GM23248 (cell line): ENCODE data around the gene GPD1L. TPM values are rescaled to one million over a fixed set of nuclear protein-coding genes. Genes with fewer than 3 reads are reported as not detected.

Experiments used
- DNase-seq: peaks from one replicate; pipeline ENCODE4 v3.0.0-alpha.2; 2015
- H2AFZ ChIP-seq: fragments of 200-600 bp; sonication (generic); 2 replicates; pipeline ENCODE4 v1.6.1; 2016; ENCODE audit warnings: antibody characterized with exemption
- H3F3A ChIP-seq: fragments of 200-600 bp; sonication (generic); 2 replicates; pipeline ENCODE4 v1.6.1; 2016; ENCODE audit warnings: mild to moderate bottlenecking, antibody characterized with exemption, mixed run types; ENCODE audit not compliant: insufficient read depth
- H3K27ac ChIP-seq: fragments of 200-600 bp; sonication (generic); 2 replicates; pipeline ENCODE4 v1.5.1; 2016; ENCODE audit warnings: mild to moderate bottlenecking
- H3K27me3 ChIP-seq: fragments of 200-600 bp; sonication (generic); replicated peaks from 2 replicates; pipeline ENCODE4 v1.6.1; 2016; ENCODE audit warnings: mild to moderate bottlenecking; ENCODE audit not compliant: insufficient read depth
- H3K36me3 ChIP-seq: fragments of 200-600 bp; sonication (generic); 2 replicates; pipeline ENCODE4 v1.6.1; 2016; ENCODE audit warnings: low read depth, mild to moderate bottlenecking
- H3K4me1 ChIP-seq: fragments of 200-600 bp; sonication (generic); 2 replicates; pipeline ENCODE4 v1.6.1; 2016; ENCODE audit warnings: mild to moderate bottlenecking; ENCODE audit not compliant: insufficient read depth
- H3K4me2 ChIP-seq: fragments of 200-600 bp; sonication (generic); one replicate; pipeline ENCODE4 v1.6.1; 2016; ENCODE audit warnings: mild to moderate bottlenecking; ENCODE audit not compliant: unreplicated experiment
- H3K4me3 ChIP-seq: fragments of 200-600 bp; sonication (generic); 2 replicates; pipeline ENCODE4 v1.5.1; 2016; ENCODE audit warnings: mild to moderate bottlenecking
- H3K79me2 ChIP-seq: fragments of 200-600 bp; sonication (generic); 2 replicates; pipeline ENCODE4 v1.6.1; 2016; ENCODE audit warnings: mild to moderate bottlenecking; ENCODE audit not compliant: insufficient read depth
- H3K9ac ChIP-seq: fragments of 200-600 bp; sonication (generic); 2 replicates; pipeline ENCODE4 v1.6.1; 2016; ENCODE audit warnings: mild to moderate bottlenecking
- H3K9me2 ChIP-seq: fragments of 200-600 bp; sonication (generic); 2 replicates; pipeline ENCODE4 v1.6.1; 2016; ENCODE audit warnings: mixed run types, mild to moderate bottlenecking, moderate library complexity; ENCODE audit not compliant: insufficient read depth
- H3K9me3 ChIP-seq: fragments of 200-600 bp; sonication (generic); one replicate; pipeline ENCODE4 v1.6.1; 2017; ENCODE audit warnings: low read depth
- H4K20me1 ChIP-seq: fragments of 200-600 bp; sonication (generic); 2 replicates; pipeline ENCODE4 v1.6.0; 2016; ENCODE audit not compliant: insufficient read depth
- EZH2 ChIP-seq: fragments of 200-600 bp; sonication (generic); IDR thresholded peaks from 2 replicates; pipeline ENCODE4 v1.6.1; 2018; ENCODE audit warnings: antibody characterized with exemption, mild to moderate bottlenecking; ENCODE audit not compliant: insufficient read depth, poor library complexity, severe bottlenecking
- EZH2phosphoT487 ChIP-seq: fragments of 200-600 bp; sonication (generic); IDR thresholded peaks from 2 replicates; pipeline ENCODE4 v1.6.1; 2018; ENCODE audit warnings: antibody characterized with exemption, moderate library complexity, mild to moderate bottlenecking, low read depth; ENCODE audit not compliant: insufficient read depth
- WGBS, 2 experiments: methylation state at CpG; one replicate each; pipeline ENCODE4 v1.1.6; 2015 to 2017; ENCODE audit warnings: low lambda C conversion rate in 2 of 2, low coverage in 1 of 2; ENCODE audit errors: missing lambda C conversion rate in 2 of 2; 5-methylcytosine and 5-hydroxymethylcytosine counted together
- in situ Hi-C: fragments of 300-500 bp; cut with MboI; formaldehyde crosslinking; loops from 2 replicates; pipeline ENCODE4 v1.15.0; 2020
- polyA plus RNA-seq: library from polyadenylated mRNA; unstranded; fragments of >200 nt; fragmentation: Nextera tagmentation; extraction: Ambion mirVana; gene quantifications from 2 replicates; pipeline ENCODE4 v1.2.1, GENCODE V29; 2016
- total RNA-seq: library from RNA; depleted of rRNA; stranded (reverse); fragments of >200 nt; shearing (Covaris generic); gene quantifications from 2 replicates; pipeline ENCODE4 v1.2.3, GENCODE V29; 2014

The GPD1L gene
- total and polyA plus RNA-seq, 2 experiments from 2014 or later = 2.4 to 3.5 TPM

DNA sequence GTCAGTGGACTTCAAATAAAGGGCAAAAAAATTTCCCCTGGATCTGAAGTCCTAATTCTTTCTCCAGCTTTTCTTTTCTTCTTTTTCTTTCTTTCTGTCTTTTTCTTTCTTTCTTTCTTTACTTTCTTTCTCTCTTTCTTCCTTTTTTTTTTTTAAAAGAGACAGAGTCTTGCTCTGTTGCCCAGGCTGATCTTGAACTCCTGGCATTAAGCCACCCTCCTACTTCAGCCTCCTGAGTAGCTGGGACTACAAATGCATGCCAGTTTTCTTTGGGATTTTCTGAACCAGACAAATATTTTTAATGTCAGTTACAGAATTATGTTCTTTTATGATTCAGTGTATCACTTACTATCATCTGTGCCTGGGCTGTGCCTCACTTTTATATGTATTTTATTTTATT, 86.7 kb downstream of the GPD1L start:
- H3K27ac ChIP-seq = no peak overlapping the region
- no peaks in the 10 kb centered on the region for H3K79me2 ChIP-seq
- no peak for DNase-seq
- H3K9ac ChIP-seq = no peak overlapping the region
- no peak overlapping the region for H3K4me2 ChIP-seq
- no peak overlapping the region for H2AFZ ChIP-seq
- no peaks in the 10 kb centered on the region for H3K36me3 ChIP-seq
- no peaks in the 10 kb centered on the region for H3K9me3 ChIP-seq
- in situ Hi-C loops = no loop called here
- no peaks in the 10 kb centered on the region for H3F3A ChIP-seq
- no peaks in the 10 kb centered on the region for H4K20me1 ChIP-seq
- H3K27me3 ChIP-seq = peaks cover 49% of the 10 kb centered on the region
- H3K4me1 ChIP-seq = no peaks in the 10 kb centered on the region
- H3K4me3 ChIP-seq = no peak overlapping the region
- no peak for TF ChIP-seq EZH2phosphoT487
- TF ChIP-seq EZH2 = no peak
- H3K9me2 ChIP-seq = no peaks in the 10 kb centered on the region

DNA sequence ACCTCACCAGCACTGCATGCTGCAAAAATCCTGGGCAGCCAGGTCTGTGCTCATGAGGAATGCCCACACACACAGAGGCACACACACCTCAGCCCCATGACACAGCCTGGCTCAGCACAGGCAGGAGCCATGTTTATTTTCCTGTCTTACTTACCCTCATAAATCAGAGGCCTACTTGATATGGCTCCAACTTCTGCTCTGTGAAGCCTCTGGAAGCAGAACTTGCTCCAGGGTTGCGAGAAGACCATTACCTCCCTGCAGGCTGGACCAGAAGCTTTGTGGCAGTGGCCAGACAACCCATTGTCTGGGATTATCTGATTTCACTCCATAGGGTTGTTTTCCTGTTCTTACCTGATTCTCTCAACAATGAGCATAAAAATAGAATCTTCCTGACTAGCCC, 88.2 kb downstream of the GPD1L start:
- DNase-seq = no peak
- no peak overlapping the region for H3K27ac ChIP-seq
- 75 to 92% methylated on average over 1 of the region's 1 CpG for WGBS, 2 experiments

DNA sequence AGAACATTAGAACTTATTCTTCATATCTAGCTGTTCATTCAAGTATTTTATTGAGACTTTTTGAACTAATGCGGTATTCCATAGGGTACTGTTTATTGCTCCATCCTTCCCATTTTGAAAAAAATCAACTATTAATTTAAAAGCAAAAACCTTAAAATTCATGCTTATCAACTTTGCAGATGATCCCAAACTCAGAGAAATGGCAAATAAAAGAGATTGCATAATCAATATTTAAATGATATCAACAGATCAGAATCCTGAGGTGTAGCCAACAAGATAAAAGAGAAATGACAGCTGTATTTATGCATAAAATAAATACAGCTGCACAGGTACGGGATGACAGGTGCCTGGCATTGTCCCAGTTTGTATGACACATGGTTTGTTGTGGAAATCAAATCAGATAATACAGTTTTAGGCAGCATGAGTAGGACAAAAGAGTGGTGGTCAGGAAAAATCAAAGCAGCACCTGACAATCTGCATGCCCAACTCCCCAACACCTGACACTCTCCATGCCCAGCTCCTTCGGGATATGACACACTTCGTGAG, 89.6 kb downstream of the GPD1L start:
- Histone ChIP-seq H3K4me2 (no peak overlapping the region), H3K4me3 (no peak overlapping the region), H3K27me3 (peaks cover 33% of the 10 kb centered on the region), H2AFZ (no peak overlapping the region), H3K4me1 (no peaks in the 10 kb centered on the region), H3F3A (no peaks in the 10 kb centered on the region), H3K9me2 (no peaks in the 10 kb centered on the region), H3K9me3 (no peaks in the 10 kb centered on the region), H3K27ac (no peak overlapping the region), H3K79me2 (no peaks in the 10 kb centered on the region), H4K20me1 (no peaks in the 10 kb centered on the region), H3K9ac (no peak overlapping the region), H3K36me3 (no peaks in the 10 kb centered on the region)
- no peak for DNase-seq
- in situ Hi-C loops = no loop called here
- TF ChIP-seq EZH2phosphoT487 (no peak), EZH2 (no peak)
- 42 to 52% methylated on average over 4 of the region's 4 CpGs for WGBS, 2 experiments

More for the DNA sequence above, 88.2 kb downstream of the GPD1L start:
- Histone ChIP-seq H3K27me3 (peaks cover 42% of the 10 kb centered on the region), H4K20me1 (no peaks in the 10 kb centered on the region), H3K4me3 (no peak overlapping the region), H3K4me1 (no peaks in the 10 kb centered on the region), H3K4me2 (no peak overlapping the region), H3K9ac (no peak overlapping the region), H3F3A (no peaks in the 10 kb centered on the region), H2AFZ (no peak overlapping the region), H3K9me2 (no peaks in the 10 kb centered on the region), H3K79me2 (no peaks in the 10 kb centered on the region), H3K9me3 (no peaks in the 10 kb centered on the region), H3K36me3 (no peaks in the 10 kb centered on the region)
- no peak for TF ChIP-seq EZH2
- TF ChIP-seq EZH2phosphoT487 = no peak
- in situ Hi-C loops = no loop called here

DNA sequence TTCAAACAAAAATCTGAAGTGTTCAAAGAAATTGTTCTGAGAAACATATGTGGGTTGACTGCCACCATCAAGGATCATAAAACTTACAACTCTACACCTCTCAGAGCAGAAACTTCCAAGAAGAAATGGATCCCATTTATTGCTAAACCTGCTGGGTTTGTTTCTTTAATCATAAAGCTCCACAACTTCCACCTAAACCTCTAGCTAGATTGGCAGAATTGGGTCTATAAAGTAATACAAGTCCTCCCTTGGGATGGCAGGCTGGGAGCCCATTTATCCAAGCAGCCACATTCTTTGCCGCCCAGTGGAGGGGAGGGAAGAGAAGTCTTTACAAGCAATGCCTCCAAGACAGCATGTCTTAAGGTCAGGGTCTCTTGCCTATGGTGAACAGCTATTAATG, 91.6 kb downstream of the GPD1L start:
- no peaks in the 10 kb centered on the region for H4K20me1 ChIP-seq
- H3K79me2 ChIP-seq = no peaks in the 10 kb centered on the region
- in situ Hi-C loops = no loop called here
- TF ChIP-seq EZH2 (no peak), EZH2phosphoT487 (no peak)
- 78 to 79% methylated on average over 1 of the region's 1 CpG for WGBS, 2 experiments
- H3K9me2 ChIP-seq = no peaks in the 10 kb centered on the region
- H3K4me1 ChIP-seq = no peaks in the 10 kb centered on the region
- no peak overlapping the region for H2AFZ ChIP-seq
- H3K4me3 ChIP-seq = no peak overlapping the region
- no peaks in the 10 kb centered on the region for H3K36me3 ChIP-seq
- no peak overlapping the region for H3K9ac ChIP-seq
- no peak overlapping the region for H3K27ac ChIP-seq
- H3K27me3 ChIP-seq = peaks cover 37% of the 10 kb centered on the region
- DNase-seq = no peak
- H3K4me2 ChIP-seq = no peak overlapping the region
- no peaks in the 10 kb centered on the region for H3F3A ChIP-seq
- no peaks in the 10 kb centered on the region for H3K9me3 ChIP-seq

DNA sequence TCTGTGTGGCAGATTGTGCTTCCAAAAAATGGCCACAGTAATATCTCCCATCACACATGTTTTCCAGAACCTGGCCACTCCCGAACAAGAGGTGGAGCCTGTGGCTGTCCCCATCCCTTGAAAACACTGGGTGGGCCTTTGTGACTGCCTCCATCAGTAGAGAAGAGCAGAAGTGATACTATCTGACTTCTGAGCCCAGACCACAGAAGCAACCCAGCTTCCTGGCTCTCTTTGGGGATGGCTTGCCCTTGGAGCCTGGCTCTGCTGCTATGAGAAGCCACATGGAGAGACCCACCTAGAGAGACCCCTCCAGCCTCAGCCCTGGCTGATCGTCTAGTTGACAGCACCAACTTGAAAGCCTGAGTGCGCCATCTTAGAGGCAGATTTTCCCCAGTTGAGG, 92.3 kb downstream of the GPD1L start:
- no peak for DNase-seq
- TF ChIP-seq EZH2phosphoT487 (no peak), EZH2 (no peak)
- Histone ChIP-seq H3K4me1 (no peaks in the 10 kb centered on the region), H3K27ac (no peak overlapping the region), H3K9ac (no peak overlapping the region), H3K27me3 (peaks cover 38% of the 10 kb centered on the region), H3K79me2 (no peaks in the 10 kb centered on the region), H3K4me2 (no peak overlapping the region), H3K36me3 (no peaks in the 10 kb centered on the region), H3K9me2 (no peaks in the 10 kb centered on the region), H3K4me3 (no peak overlapping the region), H3F3A (no peaks in the 10 kb centered on the region), H2AFZ (no peak overlapping the region), H3K9me3 (no peaks in the 10 kb centered on the region), H4K20me1 (no peaks in the 10 kb centered on the region)
- in situ Hi-C loops = no loop called here
- 35 to 42% methylated on average over 3 of the region's 3 CpGs for WGBS, 2 experiments
